Fibroblast of skin of back (primary cell): Measurements from ENCODE around the gene SRC. TPM values are rescaled to one million over a fixed set of nuclear protein-coding genes. Genes with fewer than 3 reads are reported as not detected.

ENCODE experiments used
- DNase-seq: peaks from one replicate; pipeline ENCODE4 v3.0.0-alpha.2; 2013
- polyA plus RNA-seq, 2 experiments: library from polyadenylated mRNA; unstranded; fragments of 120-200 nt; gene quantifications; one replicate each; pipeline ENCODE4 v1.2.1, GENCODE V29; 2013; ENCODE audit not compliant: insufficient read length in 2 of 2

Gene SRC
- polyA plus RNA-seq (2013, experiment 1 of 2; ENCODE audit: insufficient read length): 25.5 TPM
- polyA plus RNA-seq (2013, experiment 2 of 2; ENCODE audit: insufficient read length): 26.6 TPM

DNA sequence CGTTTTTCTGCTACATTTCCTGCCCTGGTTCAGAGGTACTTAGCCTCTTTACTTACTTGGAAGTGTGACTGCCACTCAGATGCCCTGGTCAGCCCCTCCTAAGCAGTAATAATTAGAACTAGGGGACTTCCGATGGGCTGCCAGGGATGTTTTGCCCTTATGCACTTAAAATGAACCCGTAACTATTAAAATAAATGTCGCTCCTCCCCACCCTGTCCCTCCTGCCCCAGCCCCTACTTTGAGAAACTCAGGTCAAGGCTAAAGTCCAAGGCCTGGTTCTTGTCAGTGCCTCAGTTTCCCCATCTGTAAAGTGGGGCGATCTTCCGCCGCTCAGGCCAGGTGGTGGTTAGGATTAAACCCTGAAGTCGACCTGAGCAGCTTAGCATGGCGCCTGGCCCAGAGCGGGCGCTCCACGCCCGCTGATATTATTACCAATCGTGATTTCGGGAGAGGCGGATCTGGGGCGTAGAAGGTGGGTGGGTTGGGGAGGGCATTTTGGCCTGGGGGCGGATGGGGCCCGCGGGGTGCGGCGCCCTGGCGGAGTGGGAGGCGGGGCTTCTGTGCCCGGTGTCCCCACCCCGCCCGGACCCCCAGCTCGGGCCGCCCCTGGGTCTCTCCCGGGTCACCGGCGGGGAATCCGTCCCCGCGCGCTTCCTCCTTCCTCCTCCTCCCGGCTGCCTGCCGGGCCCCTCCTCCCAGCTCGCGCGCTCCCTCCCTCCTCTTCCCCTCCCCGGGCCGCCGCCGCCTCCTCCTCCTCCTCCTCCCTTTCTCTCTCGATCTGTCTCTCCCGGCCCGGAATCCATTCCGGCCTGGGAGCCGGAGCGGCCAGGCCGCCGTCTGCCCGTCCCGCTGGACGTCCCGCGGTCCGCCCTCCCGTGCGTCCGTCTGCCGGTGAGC is at the start of gene SRC:
Gene SRC, plus strand, starts transcription at position 802 of the 897 bp plus-strand sequence. CDS start 38,014 bp downstream, outside the sequence.
- peak; percentile 78 for DNase-seq

DNA sequence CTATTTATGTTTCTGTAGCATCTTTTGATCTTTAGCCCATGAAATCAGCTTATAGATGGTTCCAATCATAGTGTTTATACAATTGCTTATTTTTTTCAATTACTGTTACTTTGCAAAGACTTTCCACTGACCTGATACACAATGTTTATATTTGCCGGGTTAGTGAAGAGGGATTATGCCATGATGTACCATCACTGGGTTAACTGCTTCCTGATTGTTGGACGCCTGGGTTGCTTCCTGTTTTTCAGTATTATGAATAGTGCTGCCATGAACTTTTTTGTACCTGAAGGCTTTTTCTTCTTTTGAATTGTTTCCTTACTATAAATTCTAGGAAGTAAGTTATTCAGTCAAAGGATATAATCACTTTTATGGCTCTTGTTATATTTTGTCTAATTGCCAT is 49.6 kb upstream of the SRC start:
- no peak for DNase-seq

DNA sequence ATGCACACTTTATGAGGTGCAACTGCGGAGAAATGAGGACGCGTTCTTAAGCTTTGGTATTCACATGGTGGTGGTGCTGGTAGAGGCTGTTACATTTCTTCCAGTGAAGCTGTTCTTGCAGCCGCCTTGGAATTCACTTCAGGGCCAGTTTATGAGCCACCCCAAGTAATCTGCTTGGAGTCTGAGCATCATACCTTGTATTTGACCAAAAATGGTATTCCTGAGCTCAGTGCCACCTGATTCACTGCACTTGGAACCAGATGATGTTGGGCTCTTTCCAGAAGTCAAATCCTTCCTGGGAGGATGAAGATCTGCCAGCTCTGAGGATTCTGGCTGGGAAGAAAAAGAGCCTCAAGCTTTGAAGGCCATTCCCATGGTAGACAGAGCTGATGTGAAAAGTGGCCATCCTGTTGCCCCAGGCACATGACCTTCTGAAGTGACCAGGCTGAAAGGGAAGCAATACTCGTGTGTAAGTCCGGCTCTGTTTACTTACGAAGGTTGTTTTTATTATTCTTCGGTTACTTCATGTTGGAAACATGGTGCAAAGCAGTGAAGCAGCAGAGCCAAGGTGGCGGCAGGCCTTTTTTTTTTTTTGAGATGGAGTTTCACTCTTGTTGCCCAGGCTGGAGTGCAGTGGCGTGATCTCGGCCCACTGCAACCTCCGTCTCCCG is 48.7 kb upstream of the SRC start:
- DNase-seq: peak; percentile 76

DNA sequence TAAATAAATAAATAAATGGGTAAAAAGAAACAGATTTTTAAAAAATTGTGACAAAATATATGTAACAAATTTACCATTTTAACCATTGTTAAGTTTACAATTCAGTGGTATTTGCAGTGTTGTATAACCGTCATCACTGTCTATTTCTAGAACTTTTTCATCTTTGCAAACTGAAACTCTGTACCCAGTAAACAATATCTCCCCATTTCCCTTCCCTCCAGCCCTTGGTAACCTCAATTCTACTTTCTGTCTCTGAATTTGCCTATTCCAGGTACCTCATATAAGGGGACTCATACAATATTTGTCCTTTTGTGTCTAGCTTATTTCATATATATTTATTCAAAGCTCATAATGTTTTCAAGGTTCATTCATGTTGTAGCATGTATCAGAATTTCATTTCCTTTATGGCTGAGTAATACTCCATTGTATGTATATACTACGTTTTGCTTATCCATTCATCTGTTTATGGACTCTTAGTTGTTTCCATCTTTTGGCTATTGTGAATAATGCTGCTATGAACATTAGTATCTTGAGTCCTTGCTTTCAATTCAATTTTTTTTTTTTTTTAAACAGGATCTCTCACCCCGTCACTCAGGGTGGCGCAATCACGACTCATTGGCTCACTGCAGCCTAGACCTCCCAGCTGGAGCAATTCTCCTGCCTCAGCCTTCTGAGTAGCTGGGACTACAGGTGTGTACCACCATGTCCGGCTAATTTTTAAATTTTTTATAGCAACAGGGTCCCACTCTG is 47.6 kb upstream of the SRC start:
- DNase-seq: peak; percentile 42

DNA sequence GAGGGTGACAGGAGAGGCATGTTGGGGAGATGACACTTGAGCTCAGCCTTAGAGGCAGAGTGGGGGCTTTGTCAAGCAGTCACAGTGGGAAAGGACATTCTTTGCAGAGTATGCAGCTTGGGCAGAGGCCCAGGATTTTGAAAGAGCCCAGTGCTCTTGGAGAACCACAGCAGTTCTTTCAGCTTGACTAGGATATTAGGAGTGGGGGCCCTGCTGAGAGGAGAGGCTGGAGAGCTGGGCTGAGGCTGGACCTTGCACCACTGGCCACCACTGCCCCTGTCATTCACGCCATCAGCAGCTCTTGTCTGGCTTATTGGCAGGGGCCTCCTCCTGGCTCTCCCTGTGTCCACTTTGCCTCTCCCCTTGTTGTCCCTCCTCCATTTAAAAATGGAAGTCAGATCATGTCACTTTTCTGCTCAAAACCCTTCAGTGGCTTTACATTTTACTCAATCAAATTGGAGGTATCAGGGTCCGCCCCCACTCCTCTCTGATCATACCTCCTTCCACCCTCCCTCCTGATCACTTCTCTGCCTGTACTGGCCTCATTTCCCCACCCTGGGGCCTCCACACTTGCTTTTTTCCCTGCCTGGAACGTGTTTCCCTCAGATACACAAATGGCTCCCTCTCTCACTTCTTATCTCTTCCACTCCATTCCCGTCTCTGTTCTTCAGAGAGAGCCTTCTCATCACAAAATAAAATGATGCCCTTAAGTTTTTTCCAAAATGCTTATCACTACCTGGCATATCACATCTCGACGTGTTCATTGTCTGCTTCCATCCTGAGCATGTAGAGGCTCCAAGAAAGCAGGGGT is 46.0 kb upstream of the SRC start:
- peak; percentile 56 for DNase-seq

DNA sequence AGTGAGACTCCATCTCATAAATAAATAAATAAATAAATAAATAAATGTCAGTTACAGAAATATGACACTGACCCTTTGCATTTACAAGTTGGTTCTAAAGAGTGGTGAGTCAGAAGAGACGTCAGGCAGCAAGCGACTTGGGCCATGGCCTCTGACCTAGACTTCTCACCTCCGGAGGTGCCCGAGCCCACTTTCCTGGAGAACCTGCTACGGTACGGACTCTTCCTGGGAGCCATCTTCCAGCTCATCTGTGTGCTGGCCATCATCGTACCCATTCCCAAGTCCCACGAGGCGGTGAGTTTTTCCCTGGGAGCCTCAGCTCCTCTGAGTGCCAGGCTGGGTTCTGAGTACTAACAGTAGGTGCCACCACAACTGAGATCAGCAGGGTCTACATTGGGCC is 44.8 kb upstream of the SRC start:
- no peak for DNase-seq

DNA sequence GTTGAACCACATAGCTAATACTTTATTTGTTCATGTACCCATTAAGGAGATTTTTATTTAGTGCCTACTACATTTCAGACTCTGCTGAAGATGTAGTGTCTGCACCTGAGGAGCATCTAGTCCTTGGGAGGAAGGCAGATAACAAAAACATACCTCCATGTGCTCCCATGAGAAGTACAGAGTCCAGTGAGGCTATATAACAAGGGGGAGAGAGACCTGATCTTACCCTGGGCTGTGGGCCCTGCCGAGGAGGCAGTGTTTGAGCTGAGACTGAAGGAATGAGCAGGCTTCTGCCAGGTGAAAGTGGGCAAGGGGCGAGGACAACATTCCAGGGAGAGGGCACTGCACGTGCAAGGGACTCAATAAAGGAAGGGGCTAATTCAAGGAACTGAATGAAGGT is 44.4 kb upstream of the SRC start:
- no peak for DNase-seq

DNA sequence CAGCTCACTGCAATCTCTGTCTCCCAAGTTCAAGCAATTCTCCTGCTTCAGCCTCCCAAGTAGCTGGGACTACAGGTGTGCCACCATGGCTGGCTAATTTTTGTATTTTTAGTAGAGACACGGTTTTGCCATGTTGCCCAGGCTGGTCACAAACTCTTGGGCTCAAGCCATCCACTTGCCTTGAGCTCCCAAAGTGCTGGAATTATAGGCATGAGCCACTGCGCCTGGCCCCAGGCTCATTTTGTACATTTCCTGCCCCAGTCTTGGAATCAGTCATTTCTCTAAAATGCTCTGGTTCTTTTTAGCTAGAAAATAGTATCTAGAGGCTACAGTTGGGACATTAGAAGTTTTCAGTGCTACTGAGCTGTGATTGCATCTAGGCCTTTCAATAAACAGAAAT is 43.0 kb upstream of the SRC start:
- no peak for DNase-seq

DNA sequence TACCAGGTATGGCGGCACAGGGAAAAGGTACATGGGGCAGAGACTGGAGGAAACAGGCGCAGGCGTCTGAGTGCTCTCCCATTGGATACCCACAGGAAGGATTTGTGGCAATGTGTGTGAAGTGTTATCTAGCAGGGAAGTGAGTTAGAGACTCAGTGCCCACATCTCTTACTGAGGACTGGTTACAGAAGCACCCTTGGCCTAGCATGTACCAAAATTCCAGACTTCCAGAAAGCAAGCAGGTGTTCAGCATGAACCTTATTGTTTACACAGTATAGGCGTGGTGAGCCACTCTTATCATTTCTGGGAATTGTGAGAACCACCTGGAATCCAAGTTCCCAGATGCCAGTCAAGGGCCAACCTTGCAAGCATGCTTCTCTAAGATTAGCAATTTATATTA is 42.3 kb upstream of the SRC start:
- DNase-seq: no peak

DNA sequence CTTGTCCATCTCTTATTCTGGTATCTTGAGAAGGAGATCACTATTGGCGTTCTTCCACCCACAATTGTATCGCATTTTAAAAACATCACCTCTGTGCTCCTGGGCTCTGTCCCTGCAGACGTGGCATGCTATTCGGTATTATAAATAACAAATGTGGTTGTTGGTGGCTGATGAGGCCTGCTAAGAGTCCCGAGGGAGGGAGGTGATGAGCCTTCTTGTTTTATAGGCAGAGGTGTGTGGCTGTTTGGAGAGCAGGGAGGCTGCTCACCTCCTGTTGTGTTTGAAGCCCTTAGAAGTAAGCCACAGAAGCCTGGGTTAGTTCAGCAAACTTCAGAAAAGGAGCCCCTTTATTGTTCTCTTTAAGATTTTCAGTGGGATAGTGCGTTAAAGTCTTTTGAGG is 40.9 kb upstream of the SRC start:
- DNase-seq: no peak

DNA sequence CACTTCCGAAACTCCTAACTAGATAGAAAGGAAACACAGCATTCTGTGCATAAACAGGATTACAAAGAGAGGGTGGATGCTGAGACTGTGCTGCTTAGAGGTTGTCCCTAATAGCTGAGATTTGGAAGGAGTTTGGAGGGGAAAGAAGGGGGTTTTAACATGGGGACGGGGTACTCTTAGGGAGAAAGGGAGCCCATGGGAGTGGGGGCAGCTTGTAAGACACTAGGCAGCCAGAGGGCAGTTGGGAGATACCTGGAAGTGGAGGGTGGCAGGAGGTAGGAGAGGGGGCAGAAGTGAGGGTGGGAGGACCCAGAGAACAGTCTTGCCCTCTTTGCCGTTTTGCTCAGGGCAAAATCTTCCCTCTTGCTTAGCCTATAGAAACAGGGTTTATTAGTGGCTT is 40.1 kb upstream of the SRC start:
- no peak for DNase-seq

DNA sequence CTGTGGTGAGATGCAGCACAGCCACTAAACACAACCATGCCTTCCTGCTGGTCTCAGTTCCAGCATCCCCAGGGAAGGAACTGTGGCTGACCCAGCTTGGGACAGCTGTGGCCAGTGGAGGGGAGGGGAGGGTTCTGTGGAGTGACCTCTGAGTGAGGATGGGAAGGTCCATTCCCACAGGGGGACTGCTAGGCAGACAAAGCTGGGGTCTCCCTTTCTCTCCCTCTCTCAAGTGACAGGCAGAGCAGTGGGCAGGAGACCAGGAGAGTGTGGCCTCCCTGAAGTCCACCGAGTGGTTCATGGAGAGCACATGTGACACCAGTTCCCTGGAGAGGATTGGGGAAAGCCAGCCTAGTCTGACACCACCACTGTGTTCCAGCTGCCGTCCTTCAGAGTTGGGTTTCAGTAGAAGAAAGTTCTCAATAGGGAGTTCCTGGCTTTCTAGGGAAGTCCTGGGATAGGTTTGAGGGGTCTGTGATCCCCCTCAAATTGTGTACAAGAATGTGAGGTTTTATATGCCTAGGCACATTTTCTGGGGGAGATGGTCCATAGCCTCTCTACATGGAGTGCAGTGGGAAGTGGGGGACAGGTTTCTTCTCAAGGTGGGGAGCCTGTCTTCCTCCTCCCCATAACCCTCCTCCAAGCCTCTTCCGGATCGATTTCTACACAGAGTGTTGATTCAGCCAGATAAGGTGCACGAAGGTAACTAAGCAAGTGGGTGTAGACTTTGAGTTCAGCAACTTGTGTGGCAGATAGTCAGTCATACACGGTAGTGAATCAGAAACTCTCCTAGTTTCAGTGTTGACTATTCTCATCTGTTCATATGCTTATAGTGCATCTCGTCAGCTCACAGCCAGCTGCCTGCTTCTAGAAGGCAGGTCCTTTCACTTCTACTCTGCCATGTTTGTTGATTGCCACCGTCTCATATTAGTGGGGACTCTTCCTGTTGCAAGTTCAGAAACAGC is 37.6 kb upstream of the SRC start:
- no peak for DNase-seq

DNA sequence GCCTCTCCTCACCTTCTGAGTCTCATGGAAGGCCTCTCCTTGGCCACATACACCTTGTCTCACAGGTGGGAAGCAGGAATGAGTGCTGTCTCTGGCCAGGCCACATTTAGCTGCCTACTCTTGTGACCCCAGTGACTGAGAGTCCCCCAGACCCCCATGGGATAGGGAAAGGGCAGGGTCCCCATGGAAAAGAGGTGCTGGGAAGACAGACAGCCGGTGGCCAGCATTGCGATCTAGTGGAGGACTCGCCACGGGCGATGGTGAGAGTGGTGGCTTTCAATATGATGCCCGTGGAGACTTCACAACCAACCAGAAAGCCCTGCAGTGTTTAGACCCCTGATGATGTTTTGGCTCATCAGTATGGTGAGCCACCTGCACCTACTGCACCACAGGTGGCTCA is 36.6 kb upstream of the SRC start:
- no peak for DNase-seq

DNA sequence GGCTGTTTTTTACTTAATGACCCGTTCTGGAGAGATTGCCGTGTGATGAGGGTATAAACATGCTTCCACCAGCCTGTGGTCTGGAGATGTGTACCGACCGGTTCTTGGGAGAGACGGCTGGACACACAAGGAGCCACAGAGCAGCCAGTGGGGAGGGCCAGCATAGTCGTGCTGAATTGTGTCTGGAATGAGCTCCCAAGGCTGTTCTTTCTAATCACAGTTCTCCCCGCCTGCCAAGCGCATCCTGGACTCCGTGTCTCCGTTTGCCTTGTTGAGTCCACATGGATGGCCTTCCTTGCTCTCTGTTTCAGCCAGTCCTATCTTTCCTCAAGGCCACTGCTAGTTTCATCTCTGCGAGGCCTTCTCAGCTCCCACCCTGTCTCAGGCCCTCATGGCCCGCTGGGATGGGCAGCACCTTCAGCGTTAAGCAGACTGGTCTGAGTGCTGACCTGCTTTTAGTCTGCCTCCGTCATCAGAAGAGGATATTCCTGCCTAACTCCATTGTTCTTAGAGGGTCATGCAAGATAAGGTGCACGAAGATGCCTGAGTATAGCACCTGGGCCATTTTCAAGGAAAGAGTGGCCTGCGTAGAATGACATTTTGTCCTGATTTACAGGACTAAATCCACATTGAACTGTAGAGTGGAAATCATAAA is 35.9 kb upstream of the SRC start:
- DNase-seq: no peak

DNA sequence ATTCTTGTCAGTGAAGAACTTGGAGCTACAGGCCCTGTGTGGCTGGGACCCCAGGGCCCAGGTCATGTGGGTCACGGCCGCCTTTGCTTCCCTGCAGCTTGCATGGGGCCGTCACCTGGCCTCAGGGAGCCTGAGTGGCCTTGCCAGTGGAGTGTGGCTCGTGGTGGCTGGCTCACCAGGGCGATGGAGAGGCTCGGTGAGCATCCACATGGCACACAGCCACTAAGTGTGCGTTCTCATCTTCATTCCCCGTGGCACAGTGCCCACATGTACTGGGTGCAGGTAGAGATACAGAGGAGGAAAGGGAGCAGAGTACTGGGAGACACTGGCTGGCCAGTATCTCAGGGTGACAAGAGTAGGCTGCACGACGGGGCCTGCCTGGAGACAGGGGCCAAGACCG is 35.0 kb upstream of the SRC start:
- DNase-seq: no peak

DNA sequence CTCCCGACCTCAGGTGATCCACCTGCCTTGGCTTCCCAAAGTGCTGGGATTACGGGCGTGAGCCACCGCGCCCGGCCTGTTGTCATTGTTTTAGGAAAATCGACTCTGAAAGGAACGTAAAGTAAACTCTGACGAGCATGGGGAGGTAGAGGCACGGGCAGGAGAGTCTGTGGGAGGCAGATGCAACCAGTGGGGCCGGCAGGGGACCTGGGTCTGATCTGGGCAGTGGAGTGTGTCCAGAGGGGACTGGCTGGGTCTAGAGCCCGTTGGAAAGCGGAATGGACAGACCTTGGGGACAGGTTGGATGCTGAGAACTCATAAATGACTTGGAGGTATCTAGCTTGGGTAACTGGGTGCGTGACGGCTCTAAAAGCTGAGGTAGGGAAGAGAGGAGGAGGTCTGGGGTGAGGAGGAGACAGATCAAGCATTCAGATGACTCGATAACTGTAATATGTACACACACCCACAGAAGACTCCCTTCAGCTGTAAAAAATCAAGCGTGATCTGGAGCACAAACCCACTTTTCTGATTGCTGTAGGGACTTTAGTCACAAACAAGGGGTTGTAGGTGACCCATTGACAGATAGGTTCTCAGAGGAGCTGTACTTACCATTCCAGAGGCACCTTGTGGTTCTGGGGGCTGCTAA is 34.1 kb upstream of the SRC start:
- peak; percentile 36 for DNase-seq

DNA sequence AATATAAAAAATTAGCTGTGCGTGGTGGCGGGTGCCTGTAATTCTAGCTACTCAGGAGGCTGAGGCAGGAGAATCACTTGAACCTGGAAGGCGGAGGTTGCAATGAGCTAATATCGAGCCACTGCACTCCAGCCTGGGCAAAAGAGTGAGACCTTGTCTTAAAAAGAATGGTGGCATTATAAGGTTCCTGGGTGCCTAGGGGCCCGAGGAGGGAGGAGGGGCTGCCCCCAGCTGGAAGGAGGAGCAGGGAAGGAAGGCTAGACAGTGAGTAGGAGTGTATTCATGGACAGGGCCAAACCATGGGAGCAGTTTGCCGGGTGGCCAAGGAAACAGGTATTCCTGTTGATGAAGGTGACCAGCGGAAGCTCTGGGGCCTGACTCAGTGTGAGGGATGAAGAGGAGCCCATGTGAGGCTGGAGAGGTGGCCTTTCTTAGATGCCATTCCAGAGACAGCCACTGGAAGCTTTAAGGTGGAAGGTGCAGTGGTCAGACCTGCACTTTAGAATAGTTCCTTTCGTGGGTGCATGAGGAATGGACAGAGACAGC is 32.3 kb upstream of the SRC start:
- DNase-seq: no peak

DNA sequence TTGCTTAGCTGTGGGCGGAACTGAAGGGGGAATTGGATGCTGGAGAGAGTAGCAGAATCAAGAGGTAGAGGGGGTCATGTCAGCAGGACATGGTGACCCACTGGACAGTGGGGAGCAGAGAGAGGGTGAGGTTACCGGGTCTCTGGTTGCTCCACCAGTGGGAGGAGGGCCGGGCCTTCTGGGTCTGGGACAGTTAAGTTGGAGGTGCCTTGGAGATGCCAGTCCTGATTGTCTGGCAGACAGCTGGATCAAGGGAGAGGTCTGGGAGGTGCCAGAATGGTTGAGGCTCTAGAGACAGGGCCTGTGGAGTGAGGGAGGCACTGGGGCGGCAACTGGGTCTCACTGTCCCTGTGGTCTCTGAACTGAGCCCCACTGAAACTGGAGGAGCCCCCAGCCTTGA is 31.8 kb upstream of the SRC start:
- no peak for DNase-seq

DNA sequence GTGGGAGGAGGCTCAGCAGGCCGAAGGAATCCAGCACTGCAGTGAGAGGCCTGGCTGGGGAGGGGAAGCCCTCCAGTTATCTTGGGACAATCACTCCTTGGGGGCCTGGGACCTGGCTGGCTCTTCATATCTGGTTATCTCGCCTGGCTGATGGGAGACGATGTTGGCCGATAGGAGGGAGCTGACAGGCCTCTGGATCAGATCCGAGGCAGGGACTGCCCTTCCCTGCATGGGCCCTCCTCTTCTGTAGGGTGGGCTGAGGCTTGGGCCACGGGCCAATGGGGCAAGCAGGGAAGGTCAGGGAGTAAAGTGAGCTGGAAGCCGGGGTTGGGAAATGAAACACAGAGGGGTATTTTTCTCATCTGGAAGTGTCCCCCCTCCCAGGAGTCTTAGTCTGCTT is 31.3 kb upstream of the SRC start:
- no peak for DNase-seq

DNA sequence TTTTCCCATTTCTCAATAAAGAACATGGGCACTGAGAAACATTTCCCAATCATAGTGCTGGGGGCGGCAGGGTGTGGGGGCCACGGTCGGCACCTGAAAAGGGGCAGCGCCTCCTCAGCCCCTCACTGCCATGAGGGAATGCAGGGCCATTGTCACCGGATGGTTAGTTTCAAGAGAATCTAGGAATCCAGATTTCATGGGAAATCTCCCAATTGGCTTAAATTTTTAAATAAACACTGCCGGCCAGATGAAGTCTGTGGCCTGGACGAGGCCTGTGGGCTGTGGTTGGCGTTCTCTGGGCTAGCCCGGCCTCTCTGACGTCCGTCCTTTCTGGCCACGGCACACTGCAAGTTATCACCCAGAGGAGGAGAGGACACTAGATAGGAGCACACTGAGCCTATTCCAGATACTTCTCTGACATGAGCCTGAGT is 30.9 kb upstream of the SRC start:
- no peak for DNase-seq
